Pancreas (tissue), 10 donors: ENCODE data around the gene P4HA2. TPM values are rescaled to one million over a fixed set of nuclear protein-coding genes. Genes with fewer than 3 reads are reported as not detected.
A peak's percentile ranks its signal among the peaks of the same experiment; 100 is the strongest.

Experiments
- ATAC-seq, 4 donors: fragments of 200-7000 bp; cut with Tn5 transposase; one replicate each; pipeline versions ENCODE4 v1.8.0 to v1.9.1; 2020; ENCODE audit warnings: mild to moderate bottlenecking in 4 of 4, moderate library complexity in 4 of 4
- DNase-seq, 6 donors: peaks; one replicate each; pipeline ENCODE4 v3.0.0-alpha.2; 2020
- FAIRE-seq: peaks from 2 replicates; lab custom pipeline; 2012; peaks lifted over from hg19 to GRCh38; lab: Jason Lieb, UNC
- H3K27ac ChIP-seq, 4 donors: fragments of 200-600 bp; sonication (generic); 1 replicate in 3 of 4; 2 replicates in 1 of 4; pipeline versions ENCODE4 v1.5.0 to v1.8.0; 2020
- H3K27me3 ChIP-seq, 4 donors: fragments of 200-600 bp; one replicate each; pipeline ENCODE4 v1.8.0; 2021
- H3K36me3 ChIP-seq, 3 donors: fragments of 200-600 bp; sonication (generic) in 1 of 3; one replicate each; pipeline versions ENCODE4 v1.5.0 to v1.8.0; 2020 to 2021
- H3K4me1 ChIP-seq, 3 donors: fragments of 200-600 bp; one replicate each; pipeline ENCODE4 v1.8.0; 2021
- H3K4me3 ChIP-seq, 4 donors: fragments of 200-600 bp; sonication (generic) in 2 of 4; one replicate each; pipeline versions ENCODE4 v1.5.0 to v1.8.0; 2020 to 2021
- H3K9me3 ChIP-seq, 4 donors: fragments of 200-600 bp; one replicate each; pipeline ENCODE4 v1.8.0; 2021
- CTCF ChIP-seq, 4 donors: fragments of 200-600 bp; sonication (generic) in 3 of 4; IDR thresholded peaks; one replicate each; pipeline versions ENCODE4 v1.5.0 to v1.8.0; 2021; ENCODE audit warnings: antibody characterized with exemption in 4 of 4
- WGBS, 2 donors: extraction: QIAGEN DNeasy Blood & Tissue Kit; methylation state at CpG; one replicate each; pipeline ENCODE4 v1.1.7; 2013; 5-methylcytosine and 5-hydroxymethylcytosine counted together
- intact Hi-C, 3 donors: fragments of 100-400 bp; cut with DNase I; formaldehyde crosslinking; loops; one replicate each; pipeline versions ENCODE4 v1.11.1 to v1.14.2; 2022
- polyA plus RNA-seq, 2 donors: library from polyadenylated mRNA; stranded (reverse); fragments of 200-250 nt; gene quantifications; one replicate each; pipeline ENCODE4 v1.2.3, GENCODE V29; 2013
- total RNA-seq, 6 donors: library from RNA; stranded (reverse); fragmentation: NEBNext Ultra II Directional in 4 of 6; extraction: Animal tissue kit (Norgen Biotek cat#: 25700) in 4 of 6; gene quantifications; one replicate each; pipeline versions ENCODE4 v1.2.1 to v1.2.4, GENCODE V29; 2021 to 2023
- donor health status: healthy with polysubstance abuse.
- donor health status: DM: no; HTN: no; CAD: no; lungs with moderate emphysema.
- donor health status: DM: no; HTN: no; CAD: no.
- donor health status: control.
- donor health status: control.
- donor health status: Bipolar disorder and iron deficiency.
- donor health status: DM: yes; HTN: yes; CAD: no.
- donor health status: DM: no; HTN: no; CAD: no.
- donor health status: DM: no; HTN: no; CAD: no.
- donor health status: DM: yes; HTN: yes; CAD: no.

P4HA2 gene
- total and polyA plus RNA-seq, 8 donors, result 28.3 to 85.7 (median 56.4) TPM

- no peak for TF ChIP-seq CTCF (IDR thresholded peaks at IDR 0.05)
- Histone ChIP-seq H3K4me1 (peaks cover 7 to 29% (median 11%) of the 10 kb centered on the region in 3 donors), H3K36me3 (no peaks in the 10 kb centered on the region), H3K9me3 (no peaks in the 10 kb centered on the region), H3K27ac (peak overlapping the region in 2 of 4 donors; percentile 29 to 33), H3K4me3 (no peak overlapping the region), H3K27me3 (no peaks in the 10 kb centered on the region)
- 53 to 57% methylated on average over 7 of the region's 7 CpGs for WGBS, 2 donors
- FAIRE-seq, result no peak
- intact Hi-C loops, result no loop called here
- peak in 3 of 4 donors; percentile 8 to 47 (median 32) for ATAC-seq
- DNase-seq, result peak in 4 of 6 donors; percentile 9 to 54 (median 48)
Observed at GRCh38 chr5:132221781-132222648, 5.6 kb downstream of the P4HA2 start.

- ATAC-seq (peak in 2 of 4 donors; percentile 14 to 17), FAIRE-seq (no peak), DNase-seq (no peak)
- intact Hi-C loops, result no loop called here
- no peaks in the 10 kb centered on the region for H3K9me3 ChIP-seq
- peaks cover 7 to 20% (median 18%) of the 10 kb centered on the region in 3 donors for H3K4me1 ChIP-seq
- H3K4me3 ChIP-seq, result no peak overlapping the region
- 39 to 40% methylated on average over 2 of the region's 2 CpGs for WGBS, 2 donors
- no peak overlapping the region for H3K27ac ChIP-seq
- H3K36me3 ChIP-seq, result peaks cover 0 to 4% (median 0%) of the 10 kb centered on the region in 3 donors
- H3K27me3 ChIP-seq, result no peaks in the 10 kb centered on the region
- no peak for TF ChIP-seq CTCF (IDR thresholded peaks at IDR 0.05)
Observed at GRCh38 chr5:132220491-132220890, 7.2 kb downstream of the P4HA2 start.

- DNase-seq, result no peak
- H3K36me3 ChIP-seq, result peaks cover 0 to 4% (median 0%) of the 10 kb centered on the region in 3 donors
- 98 to 100% methylated on average over 1 of the region's 1 CpG for WGBS, 2 donors
- H3K27me3 ChIP-seq, result no peaks in the 10 kb centered on the region
- no peak overlapping the region for H3K27ac ChIP-seq
- ATAC-seq, result no peak
- no peaks in the 10 kb centered on the region for H3K9me3 ChIP-seq
- FAIRE-seq, result no peak
- H3K4me3 ChIP-seq, result no peak overlapping the region
- peaks cover 8 to 25% (median 16%) of the 10 kb centered on the region in 3 donors for H3K4me1 ChIP-seq
- intact Hi-C loops, result no loop called here
- TF ChIP-seq CTCF (IDR thresholded peaks at IDR 0.05), result no peak
Observed at GRCh38 chr5:132219981-132220380, 7.7 kb downstream of the P4HA2 start.

GRCh38 chr5:132219289-132219970 lies 8.2 kb downstream of the P4HA2 start:
- no peak for TF ChIP-seq CTCF (IDR thresholded peaks at IDR 0.05)
- FAIRE-seq (no peak), DNase-seq (no peak)

More at GRCh38 chr5:132219289-132219970, 8.2 kb downstream of the P4HA2 start:
- intact Hi-C loops, result no loop called here
- WGBS, 2 donors, result 87 to 88% methylated on average over 6 of the region's 6 CpGs
- no peaks in the 10 kb centered on the region for H3K27me3 ChIP-seq
- H3K4me1 ChIP-seq, result peaks cover 14 to 30% (median 16%) of the 10 kb centered on the region in 3 donors
- H3K27ac ChIP-seq, result no peak overlapping the region
- no peaks in the 10 kb centered on the region for H3K9me3 ChIP-seq
- no peak overlapping the region for H3K4me3 ChIP-seq
- no peak for ATAC-seq
- peaks cover 0 to 4% (median 0%) of the 10 kb centered on the region in 3 donors for H3K36me3 ChIP-seq
